Measurements from ENCODE around the gene PHGDH. TPM values are rescaled to one million over a fixed set of nuclear protein-coding genes. Genes with fewer than 3 reads are reported as not detected.
A peak's percentile ranks its signal among the peaks of the same experiment; 100 is the strongest.

Gene PHGDH
- total RNA-seq, 1 donor from 2014 or later: 217 TPM

DNA sequence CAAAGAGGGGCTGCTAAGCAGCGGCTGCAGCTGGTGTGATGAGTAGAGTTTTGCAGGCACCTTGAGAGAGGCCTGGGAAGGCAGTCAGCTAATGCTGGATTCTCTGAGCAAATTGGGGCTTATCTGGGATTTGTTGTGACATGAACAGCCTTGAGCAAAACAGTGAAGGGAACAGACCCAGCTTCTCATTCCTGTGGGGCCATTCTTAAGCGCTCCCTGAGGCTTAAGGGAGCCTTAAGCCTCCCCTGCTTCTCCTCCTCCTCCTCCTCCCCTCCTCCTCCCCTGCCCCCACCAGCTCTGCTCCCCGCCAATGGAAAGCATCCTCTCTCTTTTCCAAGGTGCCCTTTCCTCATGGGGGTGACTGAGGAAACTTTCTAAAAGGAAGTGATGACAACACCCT is 35.7 kb downstream of the PHGDH start:
- TF ChIP-seq, protein P1, sequence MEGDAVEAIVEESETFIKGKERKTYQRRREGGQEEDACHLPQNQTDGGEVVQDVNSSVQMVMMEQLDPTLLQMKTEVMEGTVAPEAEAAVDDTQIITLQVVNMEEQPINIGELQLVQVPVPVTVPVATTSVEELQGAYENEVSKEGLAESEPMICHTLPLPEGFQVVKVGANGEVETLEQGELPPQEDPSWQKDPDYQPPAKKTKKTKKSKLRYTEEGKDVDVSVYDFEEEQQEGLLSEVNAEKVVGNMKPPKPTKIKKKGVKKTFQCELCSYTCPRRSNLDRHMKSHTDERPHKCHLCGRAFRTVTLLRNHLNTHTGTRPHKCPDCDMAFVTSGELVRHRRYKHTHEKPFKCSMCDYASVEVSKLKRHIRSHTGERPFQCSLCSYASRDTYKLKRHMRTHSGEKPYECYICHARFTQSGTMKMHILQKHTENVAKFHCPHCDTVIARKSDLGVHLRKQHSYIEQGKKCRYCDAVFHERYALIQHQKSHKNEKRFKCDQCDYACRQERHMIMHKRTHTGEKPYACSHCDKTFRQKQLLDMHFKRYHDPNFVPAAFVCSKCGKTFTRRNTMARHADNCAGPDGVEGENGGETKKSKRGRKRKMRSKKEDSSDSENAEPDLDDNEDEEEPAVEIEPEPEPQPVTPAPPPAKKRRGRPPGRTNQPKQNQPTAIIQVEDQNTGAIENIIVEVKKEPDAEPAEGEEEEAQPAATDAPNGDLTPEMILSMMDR (conservative IDR thresholded peaks at IDR 0.05): no peak
- Mint-ChIP-seq H3K36me3 (peaks cover 11% of the 10 kb centered on the region), H3K9me3 (no peaks in the 10 kb centered on the region), H3K27ac (no peak overlapping the region), H3K4me1 (ENCODE audit: unreplicated experiment) (peaks cover 13% of the 10 kb centered on the region), H3K4me3 (no peak overlapping the region), H3K27me3 (peaks cover 4% of the 10 kb centered on the region)
- DNase-seq (ENCODE audit: extremely low spot score, unreplicated experiment): no peak

DNA sequence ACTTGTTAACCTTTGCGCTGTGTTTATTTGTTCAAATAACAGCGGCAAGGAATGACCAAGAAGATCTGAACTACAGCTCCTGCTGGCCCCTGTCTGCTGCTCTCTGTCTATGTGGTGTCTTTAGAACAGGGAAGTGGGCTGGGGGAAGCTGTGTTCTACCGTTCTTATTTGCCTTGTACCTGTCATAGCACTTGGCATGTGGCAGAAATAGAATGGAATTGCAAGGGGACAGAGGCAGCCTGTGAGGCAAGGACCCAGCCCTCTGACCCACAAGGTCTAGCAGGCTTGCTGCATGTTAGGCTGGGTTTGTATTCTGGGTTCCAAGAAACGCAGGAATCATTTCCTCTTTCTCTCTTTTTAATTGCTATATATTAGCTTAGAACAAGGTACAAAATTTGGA is 36.3 kb downstream of the PHGDH start:
- Mint-ChIP-seq H3K36me3 (peaks cover 11% of the 10 kb centered on the region), H3K27me3 (peaks cover 4% of the 10 kb centered on the region), H3K4me3 (no peak overlapping the region), H3K9me3 (no peaks in the 10 kb centered on the region), H3K27ac (no peak overlapping the region), H3K4me1 (ENCODE audit: unreplicated experiment) (peaks cover 13% of the 10 kb centered on the region)
- peak; percentile 18 for DNase-seq (ENCODE audit: extremely low spot score, unreplicated experiment)
- TF ChIP-seq, protein P1 (conservative IDR thresholded peaks at IDR 0.05): no peak

DNA sequence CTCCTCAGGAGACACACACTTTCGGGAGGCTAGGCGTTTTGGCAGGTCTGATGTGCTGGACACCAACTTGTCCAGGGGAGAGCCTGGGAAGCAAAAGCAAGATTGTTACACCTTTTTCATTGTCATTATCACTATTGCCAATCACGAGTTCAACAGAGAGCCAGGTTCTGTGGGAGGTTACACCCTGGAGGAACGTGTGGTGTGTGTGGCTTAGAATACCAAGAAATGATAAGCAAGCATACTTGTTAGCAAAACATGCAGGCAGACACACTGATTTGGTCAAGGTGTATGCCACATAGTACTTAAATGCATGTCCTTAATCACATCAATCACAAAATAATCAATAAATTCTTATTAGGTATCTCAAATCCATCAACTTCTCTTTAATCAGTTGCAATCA is 40.9 kb downstream of the PHGDH start:
- no peak for DNase-seq (ENCODE audit: extremely low spot score, unreplicated experiment)
- Mint-ChIP-seq H3K36me3 (no peaks in the 10 kb centered on the region), H3K4me1 (ENCODE audit: unreplicated experiment) (no peaks in the 10 kb centered on the region), H3K9me3 (no peaks in the 10 kb centered on the region), H3K27ac (no peak overlapping the region), H3K4me3 (no peak overlapping the region), H3K27me3 (peaks cover 4% of the 10 kb centered on the region)
- TF ChIP-seq, protein P1 (conservative IDR thresholded peaks at IDR 0.05): no peak

DNA sequence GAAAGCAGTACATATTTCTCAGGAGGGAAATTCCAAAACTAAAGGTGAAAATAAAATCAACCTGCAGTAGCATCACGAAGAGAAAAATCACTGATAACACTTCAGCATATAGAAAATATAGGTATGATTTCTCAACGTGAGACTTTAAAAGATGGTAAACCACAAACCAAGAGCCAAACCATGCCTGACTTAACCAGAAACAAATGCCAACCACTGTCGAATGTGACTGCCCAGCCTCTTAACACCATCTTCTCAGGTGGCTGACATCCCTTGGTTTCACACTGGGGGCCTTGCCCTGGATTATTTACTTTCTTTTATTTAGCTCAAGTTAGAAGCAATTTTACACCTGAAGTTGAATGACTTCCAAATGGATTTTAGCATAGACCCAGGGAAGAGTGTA is 46.9 kb downstream of the PHGDH start:
- H3K4me1 Mint-ChIP-seq (ENCODE audit: unreplicated experiment): no peaks in the 10 kb centered on the region
- H3K36me3 Mint-ChIP-seq: no peaks in the 10 kb centered on the region
- no peak overlapping the region for H3K27ac Mint-ChIP-seq
- no peak for DNase-seq (ENCODE audit: extremely low spot score, unreplicated experiment)
- TF ChIP-seq, protein P1 (conservative IDR thresholded peaks at IDR 0.05): no peak
- H3K27me3 Mint-ChIP-seq: no peaks in the 10 kb centered on the region
- H3K9me3 Mint-ChIP-seq: no peaks in the 10 kb centered on the region
- H3K4me3 Mint-ChIP-seq: no peak overlapping the region

DNA sequence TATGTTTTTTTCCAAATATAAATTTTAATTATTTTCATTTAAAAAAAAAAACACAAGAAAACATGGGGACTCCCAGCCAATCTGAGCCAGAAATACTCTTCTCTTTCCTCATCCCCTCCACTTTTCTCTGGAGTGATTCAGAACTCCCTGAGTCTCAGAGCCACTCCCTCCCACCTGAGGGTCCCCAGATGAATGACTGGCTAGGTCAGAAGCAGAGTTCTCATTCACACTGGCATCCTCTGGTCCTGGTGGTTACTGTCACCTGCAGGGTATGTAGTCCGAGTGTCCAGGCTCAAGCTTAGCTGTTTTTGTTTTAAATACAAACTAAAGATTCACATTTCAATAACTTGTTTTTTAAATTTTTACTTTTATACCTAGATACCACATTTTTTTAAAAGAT is 50.7 kb downstream of the PHGDH start:
- Mint-ChIP-seq H3K27ac (no peak overlapping the region), H3K4me3 (no peak overlapping the region), H3K4me1 (ENCODE audit: unreplicated experiment) (peaks cover 19% of the 10 kb centered on the region), H3K27me3 (no peaks in the 10 kb centered on the region), H3K9me3 (no peaks in the 10 kb centered on the region), H3K36me3 (no peaks in the 10 kb centered on the region)
- no peak for DNase-seq (ENCODE audit: extremely low spot score, unreplicated experiment)
- TF ChIP-seq, protein P1 (conservative IDR thresholded peaks at IDR 0.05): no peak

DNA sequence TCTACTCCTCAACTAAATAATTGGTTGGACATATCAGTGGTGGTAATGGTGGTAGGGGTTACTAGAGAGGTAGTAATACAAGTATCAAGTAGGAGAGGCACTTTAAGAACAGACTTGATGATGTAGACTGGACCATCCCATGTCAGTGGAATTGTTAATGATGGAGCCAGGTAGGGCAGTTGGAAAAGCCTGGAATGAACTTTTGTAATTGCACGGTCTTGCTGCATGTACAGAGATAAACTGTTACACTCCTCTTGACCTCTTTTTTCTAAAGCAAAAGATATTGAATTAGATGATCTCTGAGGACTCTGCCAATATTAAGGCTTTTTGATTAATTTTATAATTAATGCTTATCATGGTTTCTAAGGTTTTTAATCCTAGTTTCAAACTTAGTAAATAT is 51.2 kb downstream of the PHGDH start:
- no peak overlapping the region for H3K27ac Mint-ChIP-seq
- H3K4me3 Mint-ChIP-seq: no peak overlapping the region
- H3K36me3 Mint-ChIP-seq: no peaks in the 10 kb centered on the region

More for the DNA sequence above, 51.2 kb downstream of the PHGDH start:
- Mint-ChIP-seq H3K27me3 (no peaks in the 10 kb centered on the region), H3K4me1 (ENCODE audit: unreplicated experiment) (peaks cover 22% of the 10 kb centered on the region), H3K9me3 (no peaks in the 10 kb centered on the region)
- TF ChIP-seq, protein P1 (conservative IDR thresholded peaks at IDR 0.05): no peak
- DNase-seq (ENCODE audit: extremely low spot score, unreplicated experiment): no peak
